ENCODE measurements around the gene EIF2B5. TPM values are rescaled to one million over a fixed set of nuclear protein-coding genes. Genes with fewer than 3 reads are reported as not detected.

Gene EIF2B5
- total RNA-seq, 1 donor from 2014 or later, result 26.1 TPM

GRCh38 chr3:184189421-184189820 lies 54.3 kb downstream of the EIF2B5 start:
- Mint-ChIP-seq H3K36me3 (ENCODE audit: low read depth) (peaks cover 43% of the 10 kb centered on the region), H3K4me1 (ENCODE audit: low read depth) (peaks cover 33% of the 10 kb centered on the region), H3K4me3 (ENCODE audit: unreplicated experiment) (no peak overlapping the region), H3K9me3 (ENCODE audit: low read depth) (no peaks in the 10 kb centered on the region), H3K27ac (ENCODE audit: unreplicated experiment) (no peak overlapping the region), H3K27me3 (ENCODE audit: low read depth) (no peaks in the 10 kb centered on the region)
- no peak for DNase-seq (ENCODE audit: low spot score)
- TF ChIP-seq CTCF (IDR thresholded peaks at IDR 0.05), result no peak

DNA sequence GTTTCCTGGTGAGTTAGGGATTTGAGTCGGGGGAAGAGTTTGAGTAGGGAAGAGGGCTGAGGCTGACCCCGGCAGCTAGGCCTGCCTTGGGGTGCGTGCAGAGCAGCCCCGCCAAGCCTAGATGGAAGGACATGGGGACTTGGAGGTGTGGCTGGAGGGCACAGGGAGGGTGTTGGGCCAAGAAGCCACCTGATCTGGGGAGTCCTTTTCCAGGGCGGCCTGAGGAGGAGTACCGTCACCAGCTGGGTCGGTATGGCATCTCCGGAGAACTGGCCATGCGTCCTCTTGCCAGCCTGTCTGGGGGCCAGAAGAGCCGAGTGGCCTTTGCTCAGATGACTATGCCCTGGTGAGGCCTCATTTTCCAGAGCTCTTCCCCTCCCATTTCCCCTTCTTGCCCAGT lies 57.7 kb downstream of the EIF2B5 start:
- Mint-ChIP-seq H3K4me3 (ENCODE audit: unreplicated experiment) (no peak overlapping the region), H3K36me3 (ENCODE audit: low read depth) (peaks cover 43% of the 10 kb centered on the region), H3K27ac (ENCODE audit: unreplicated experiment) (no peak overlapping the region), H3K4me1 (ENCODE audit: low read depth) (peaks cover 7% of the 10 kb centered on the region), H3K9me3 (ENCODE audit: low read depth) (no peaks in the 10 kb centered on the region), H3K27me3 (ENCODE audit: low read depth) (no peaks in the 10 kb centered on the region)
- no peak for TF ChIP-seq CTCF (IDR thresholded peaks at IDR 0.05)
- DNase-seq (ENCODE audit: low spot score), result no peak

GRCh38 chr3:184193991-184194539 lies 58.9 kb downstream of the EIF2B5 start:
- no peak for DNase-seq (ENCODE audit: low spot score)
- TF ChIP-seq CTCF (IDR thresholded peaks at IDR 0.05), result no peak
- Mint-ChIP-seq H3K27ac (ENCODE audit: unreplicated experiment) (no peak overlapping the region), H3K9me3 (ENCODE audit: low read depth) (no peaks in the 10 kb centered on the region), H3K4me3 (ENCODE audit: unreplicated experiment) (no peak overlapping the region), H3K27me3 (ENCODE audit: low read depth) (no peaks in the 10 kb centered on the region), H3K4me1 (ENCODE audit: low read depth) (no peaks in the 10 kb centered on the region), H3K36me3 (ENCODE audit: low read depth) (peaks cover 36% of the 10 kb centered on the region)

Other genes starting within 250 kb of the EIF2B5 start
- 22.0 to 26.8 TPM (median 23.8 TPM) in 3 replicates for gene ABCC5, start 117.5 kb upstream of the EIF2B5 start, total RNA-seq
- gene HTR3D, start 103.6 kb upstream of the EIF2B5 start, total RNA-seq, result not detected in 3 replicates
- gene HTR3C, start 82.3 kb upstream of the EIF2B5 start, total RNA-seq, result not detected in 3 replicates
- gene HTR3E, start 38.3 kb upstream of the EIF2B5 start, total RNA-seq, result not detected in 3 replicates
- gene DVL3, start 20.0 kb downstream of the EIF2B5 start, total RNA-seq, result 88.1 to 113 TPM (median 102 TPM) in 3 replicates
- 455 to 492 TPM (median 488 TPM) in 3 replicates for gene AP2M1, start 39.5 kb downstream of the EIF2B5 start, total RNA-seq
- gene ABCF3, start 50.8 kb downstream of the EIF2B5 start, total RNA-seq, result 52.8 to 68.9 TPM (median 53.8 TPM) in 3 replicates
- gene VWA5B2, start 94.2 kb downstream of the EIF2B5 start, total RNA-seq, result 0.25 TPM in 1 of 3 replicates, not detected in the others
- 33.3 to 43.7 TPM (median 36.8 TPM) in 3 replicates for gene ALG3, start 113.6 kb downstream of the EIF2B5 start, total RNA-seq
- 4.3 to 5.0 TPM (median 4.4 TPM) in 3 replicates for gene EEF1AKMT4, start 114.3 kb downstream of the EIF2B5 start, total RNA-seq
- gene CAMK2N2, start 126.2 kb downstream of the EIF2B5 start, total RNA-seq, result 3.2 to 5.3 TPM (median 3.9 TPM) in 3 replicates
- gene ECE2, start 140.7 kb downstream of the EIF2B5 start, total RNA-seq, result not detected in 3 replicates
- 237 to 288 TPM (median 238 TPM) in 3 replicates for gene PSMD2, start 163.9 kb downstream of the EIF2B5 start, total RNA-seq
- gene EIF4G1, start 179.2 kb downstream of the EIF2B5 start, total RNA-seq, result 388 to 532 TPM (median 403 TPM) in 3 replicates
- 13.4 to 15.3 TPM (median 13.4 TPM) in 3 replicates for gene FAM131A, start 202.2 kb downstream of the EIF2B5 start, total RNA-seq
- 3.1 to 6.5 TPM (median 3.1 TPM) in 3 replicates for gene CLCN2, start 226.2 kb downstream of the EIF2B5 start, total RNA-seq
- 49.8 to 71.0 TPM (median 50.4 TPM) in 3 replicates for gene POLR2H, start 226.4 kb downstream of the EIF2B5 start, total RNA-seq
- gene THPO, start 242.8 kb downstream of the EIF2B5 start, total RNA-seq, result not detected in 3 replicates
- gene CHRD, start 244.7 kb downstream of the EIF2B5 start, total RNA-seq, result 1.4 to 4.7 TPM (median 1.5 TPM) in 3 replicates

All from chondrocyte (in vitro differentiated cells).